K562 (cell line): ENCODE measurements around the gene CNKSR2. TPM values are rescaled to one million over a fixed set of nuclear protein-coding genes. Genes with fewer than 3 reads are reported as not detected.

Source experiments
- ATAC-seq: fragments of 200-7000 bp; cut with Tn5 transposase; 3 replicates; pipeline ENCODE4 v1.9.1; 2020; ENCODE audit warnings: moderate library complexity
- BruUV-seq: library from RNA; stranded (reverse); fragments of 400-500 nt; replicated peaks from 2 replicates; lab custom pipeline; 2021; lab: Mats Ljungman, UMichigan
- CTCF ChIA-PET: fragments of 300-600 bp; formaldehyde crosslinking; extraction: SDS; loops from one replicate; lab custom pipeline; 2021; ENCODE audit warnings: low intra/inter-chr PET ratio; lab: Yijun Ruan, JAX
- POLR2A ChIA-PET: fragments of 300-600, 350-650 bp; sonication (Branson Sonifier 250); formaldehyde crosslinking; extraction: SDS; loops from one replicate; lab custom pipeline; 2021; ENCODE audit warnings: antibody characterized with exemption, inconsistent platforms; lab: Yijun Ruan, JAX
- DNase-seq, 4 experiments: peaks; one replicate each; pipeline versions ENCODE4 v3.0.0 to v3.0.0-alpha.2; 2011 to 2018; ENCODE audit warnings: low spot score in 3 of 4, mixed read lengths in 3 of 4; ENCODE audit errors: extremely low read depth in 1 of 4
- FAIRE-seq: peaks from 2 replicates; lab custom pipeline; 2011; peaks lifted over from hg19 to GRCh38; lab: Jason Lieb, UNC
- H2AFZ ChIP-seq: 2 replicates; pipeline ENCODE4 v1.6.0; 2011; ENCODE audit warnings: low read depth, low read length, control low read depth, inconsistent platforms
- H3K27ac ChIP-seq: fragments of 200-600 bp; 3 replicates; pipeline ENCODE4 v1.8.0; 2011; ENCODE audit warnings: low read depth, mild to moderate bottlenecking, control low read depth, inconsistent platforms, low read length, moderate library complexity, mixed read lengths; ENCODE audit errors: extremely low read depth
- H3K27me3 ChIP-seq, 2 experiments: fragments of 300-600 bp in 1 of 2; 2 replicates in 1 of 2; 3 replicates in 1 of 2; pipeline versions ENCODE4 v1.6.0 to v1.8.0; 2011; ENCODE audit warnings: inconsistent platforms in 2 of 2, low read length in 2 of 2, mild to moderate bottlenecking in 1 of 2, mixed read lengths in 1 of 2, moderate library complexity in 1 of 2; ENCODE audit not compliant: control insufficient read depth in 2 of 2, insufficient read depth in 2 of 2
- H3K36me3 ChIP-seq: fragments of 300-600 bp; 3 replicates; pipeline ENCODE4 v1.8.0; 2011; ENCODE audit warnings: mild to moderate bottlenecking, low read length, inconsistent platforms; ENCODE audit not compliant: control insufficient read depth, insufficient read depth
- H3K4me1 ChIP-seq, 2 experiments: fragments of 200-600 bp in 1 of 2; replicated peaks in 1 of 2; 2 replicates in 1 of 2; 3 replicates in 1 of 2; pipeline versions ENCODE4 v1.5.1 to v1.8.0; 2011; ENCODE audit warnings: inconsistent platforms in 2 of 2, low read length in 2 of 2, mild to moderate bottlenecking in 1 of 2, mixed read lengths in 1 of 2, moderate library complexity in 1 of 2; ENCODE audit not compliant: control insufficient read depth in 2 of 2, insufficient read depth in 2 of 2
- H3K4me2 ChIP-seq: 2 replicates; pipeline ENCODE4 v1.6.1; 2011; ENCODE audit warnings: low read length, control low read depth, inconsistent platforms, mixed read lengths; ENCODE audit not compliant: insufficient read depth
- H3K4me3 ChIP-seq: fragments of 200-600 bp; sonication (generic), shearing (Covaris generic); 2 replicates; pipeline ENCODE4 v1.5.1; 2016; ENCODE audit warnings: control low read depth, inconsistent platforms
- H3K79me2 ChIP-seq: fragments of 200-600 bp; 3 replicates; pipeline ENCODE4 v1.8.0; 2011; ENCODE audit warnings: low read length, inconsistent platforms; ENCODE audit not compliant: control insufficient read depth, insufficient read depth
- H3K9ac ChIP-seq, 2 experiments: 2 replicates each; pipeline versions ENCODE4 v1.6.0 to v1.6.1; 2011; ENCODE audit warnings: low read depth in 2 of 2, low read length in 2 of 2, control low read depth in 1 of 2, inconsistent platforms in 1 of 2, mild to moderate bottlenecking in 1 of 2, mixed read lengths in 1 of 2; ENCODE audit not compliant: insufficient read depth in 1 of 2
- H3K9me1 ChIP-seq: one replicate; pipeline ENCODE4 v1.6.0; 2011; ENCODE audit warnings: inconsistent platforms, mild to moderate bottlenecking, low read length, moderate library complexity; ENCODE audit not compliant: control insufficient read depth, insufficient read depth
- H3K9me3 ChIP-seq: replicated peaks from 2 replicates; pipeline ENCODE4 v1.5.1; 2011; ENCODE audit warnings: low read depth, low read length, inconsistent platforms; ENCODE audit not compliant: control insufficient read depth, insufficient read depth
- H4K20me1 ChIP-seq: replicated peaks from 2 replicates; pipeline ENCODE4 v1.6.1; 2011; ENCODE audit warnings: low read length, inconsistent platforms, mixed read lengths; ENCODE audit not compliant: control insufficient read depth, insufficient read depth
- ARNT ChIP-seq, 2 experiments: fragments of 450-650 bp; IDR thresholded peaks; 2 replicates each; pipeline ENCODE4 v1.6.1; 2016; ENCODE audit warnings: mild to moderate bottlenecking in 1 of 2
- DNMT1 ChIP-seq: fragments of 450-650 bp; IDR thresholded peaks from 2 replicates; pipeline ENCODE4 v1.6.1; 2016; ENCODE audit warnings: antibody characterized with exemption, mild to moderate bottlenecking
- EZH2 ChIP-seq: IDR thresholded peaks from 2 replicates; pipeline ENCODE4 v1.6.1; 2012; ENCODE audit warnings: low read depth, mild to moderate bottlenecking, inconsistent platforms, low read length, borderline replicate concordance
- IFI16 ChIP-seq: fragments of 250-450 bp; sonication (Bioruptor Pico); IDR thresholded peaks from 2 replicates; pipeline ENCODE4 v2.1.2; 2022; ENCODE audit warnings: mild to moderate bottlenecking, inconsistent platforms
- MAFG ChIP-seq: fragments of 450-650 bp; conservative IDR thresholded peaks from 2 replicates; pipeline ENCODE4 v1.6.1; 2016; ENCODE audit warnings: missing genetic modification characterization, missing compliant biosample characterization
- MCM5 ChIP-seq: fragments of 450-650 bp; IDR thresholded peaks from 2 replicates; pipeline ENCODE4 v1.6.1; 2016; ENCODE audit warnings: low read depth
- NEUROD1 ChIP-seq: fragments of 150-350 bp; IDR thresholded peaks from 2 replicates; pipeline ENCODE4 v1.6.1; 2014; ENCODE audit warnings: borderline replicate concordance, low read length, low read depth; ENCODE audit not compliant: partially characterized antibody
- NFE2 ChIP-seq: IDR thresholded peaks from 2 replicates; pipeline ENCODE4 v1.6.1; 2014; ENCODE audit warnings: antibody characterized with exemption, low read depth
- PRMT5 ChIP-seq: sonication (generic); formaldehyde crosslinking; IDR thresholded peaks from 2 replicates; pipeline ENCODE4 v1.5.0; 2020; ENCODE audit warnings: missing genetic modification reagents
- SREBF2 ChIP-seq: sonication (generic); formaldehyde crosslinking; IDR thresholded peaks from 2 replicates; pipeline ENCODE4 v1.4.0; 2020; ENCODE audit warnings: mild to moderate bottlenecking, missing genetic modification reagents
- ZNF408 ChIP-seq: fragments of 250-450 bp; sonication (Bioruptor Pico); IDR thresholded peaks from 2 replicates; pipeline ENCODE4 v1.4.0; 2020; ENCODE audit warnings: low read depth, mild to moderate bottlenecking, moderate library complexity
- ZNF589 ChIP-seq: fragments of 200-800 bp; sonication (Bioruptor generic); IDR thresholded peaks from 2 replicates; pipeline ENCODE4 v1.6.1; 2016; ENCODE audit warnings: low read depth, missing genetic modification characterization, missing compliant biosample characterization
- WGBS: fragments of 100-300 bp; shearing (Covaris generic); methylation state at CpG from one replicate; pipeline ENCODE4 v1.1.6; 2016; ENCODE audit warnings: low coverage, mixed read lengths; ENCODE audit not compliant: insufficient coverage; ENCODE audit errors: missing lambda C conversion rate; 5-methylcytosine and 5-hydroxymethylcytosine counted together
- in situ Hi-C: fragments of 300-500 bp; cut with MboI; formaldehyde crosslinking; loops from 4 replicates; pipeline ENCODE4 v1.15.0; 2018; ENCODE audit warnings: inconsistent platforms, mixed read lengths
- intact Hi-C: fragments of 100-400 bp; cut with micrococcal nuclease; formaldehyde crosslinking; loops from 2 replicates; pipeline ENCODE4 v1.14.2; 2022
- polyA plus RNA-seq, 8 experiments: library from polyadenylated mRNA; depleted of rRNA in 4 of 8; stranded (reverse) in 5 of 8; unstranded in 3 of 8; fragments of >200 nt; fragmentation: Nextera tagmentation in 2 of 8; fragmentation: Illumina TruSeq in 1 of 8; extraction: Ambion mirVana in 2 of 8; extraction: Trizol in 1 of 8; gene quantifications; 2 replicates each; pipeline versions ENCODE4 v1.2.1 to v1.2.3, GENCODE V29; 2011 to 2014; ENCODE audit warnings: inconsistent platforms in 1 of 8, missing spikeins in 1 of 8
- total RNA-seq, 7 experiments: library from RNA; depleted of rRNA in 6 of 7; stranded (reverse); fragments of >200 nt in 6 of 7; fragmentation: Illumina TruSeq in 2 of 7; extraction: Trizol in 2 of 7; gene quantifications; 2 replicates each; pipeline versions ENCODE4 v1.2.1 to v1.2.3, GENCODE V29; 2011 to 2021; ENCODE audit warnings: low replicate concordance in 1 of 7
- TF ChIP-seq, protein P1 (sequence below): sonication (generic); formaldehyde crosslinking; IDR thresholded peaks from 2 replicates; pipeline ENCODE4 v1.8.1; 2023; ENCODE audit warnings: mild to moderate bottlenecking, missing genetic modification reagents
- TF ChIP-seq, protein P2 (sequence below), 2 experiments: fragments of 450-650 bp; conservative IDR thresholded peaks; 2 replicates each; pipeline ENCODE4 v1.6.1; 2017; ENCODE audit warnings: mild to moderate bottlenecking in 2 of 2, moderate library complexity in 2 of 2
- TF ChIP-seq, protein P3 (sequence below): fragments of 450-650 bp; IDR thresholded peaks from 2 replicates; pipeline ENCODE4 v1.6.1; 2016; ENCODE audit warnings: antibody characterized with exemption
- TF ChIP-seq, protein P4 (sequence below): fragments of 450-650 bp; IDR thresholded peaks from 2 replicates; pipeline ENCODE4 v1.6.1; 2017; ENCODE audit warnings: antibody characterized with exemption

The CNKSR2 gene
- total and polyA plus RNA-seq, 9 of the 15 experiments (the other 6 are each of a cell fraction or from before 2014, with no cell fraction given) = not detected

DNA sequence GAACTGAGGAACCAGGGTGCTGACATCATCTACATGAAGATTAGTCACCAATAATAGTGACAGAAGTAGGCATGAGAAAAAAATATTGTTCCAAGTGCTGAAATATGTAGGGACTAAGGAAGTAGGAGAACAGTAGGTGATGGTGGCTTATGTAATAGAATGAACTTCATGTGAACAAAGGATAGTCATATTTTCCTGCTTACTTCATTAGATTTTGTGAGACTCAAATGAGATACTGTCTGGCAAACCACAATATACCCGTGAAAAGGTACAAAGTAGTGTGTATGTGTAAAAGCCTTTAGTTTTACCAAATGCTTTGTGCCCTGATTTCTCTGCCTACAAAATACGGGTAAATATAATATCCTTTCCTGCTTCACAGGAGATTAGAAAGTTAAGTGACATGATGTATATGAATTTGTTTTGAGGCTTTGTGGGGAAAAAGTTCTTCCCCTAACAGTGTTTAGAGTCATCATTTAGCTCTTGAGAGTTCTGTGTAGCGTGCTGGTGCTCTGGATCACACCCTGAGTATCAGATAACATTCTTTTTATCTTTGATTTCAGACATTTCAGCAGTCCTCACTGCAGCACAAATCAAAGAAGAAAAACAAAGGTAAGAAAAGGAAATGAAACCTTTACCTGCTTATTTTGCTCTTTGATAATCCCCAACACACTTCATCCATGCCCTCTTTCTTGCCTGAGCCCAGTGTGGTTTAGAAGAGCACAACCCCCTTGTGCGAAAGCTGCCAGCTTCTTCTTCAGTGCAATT, 216.0 kb downstream of the CNKSR2 start:
- ATAC-seq = no peak
- no TSS peak for BruUV-seq
- FAIRE-seq = no peak
- ChIA-PET CTCF (no interaction called here), POLR2A (no interaction called here)
- Histone ChIP-seq H3K4me3 (no peak overlapping the region), H3K79me2 (no peaks in the 10 kb centered on the region), H3K9me1 (no peaks in the 10 kb centered on the region), H2AFZ (no peak overlapping the region), H3K9me3 (no peaks in the 10 kb centered on the region), H3K27ac (no peak overlapping the region), H3K9ac (no peak overlapping the region), H3K36me3 (no peaks in the 10 kb centered on the region), H3K4me2 (no peak overlapping the region), H3K4me1 (no peaks in the 10 kb centered on the region), H3K27me3 (no peaks in the 10 kb centered on the region), H4K20me1 (no peaks in the 10 kb centered on the region)
- no peak for DNase-seq
- 0% methylated on average over 4 of the region's 4 CpGs for WGBS
- in situ Hi-C loops = no loop called here
- TF ChIP-seq ZNF408 (CRISPR knock-in tag) = no peak
- TF ChIP-seq, protein P1, sequence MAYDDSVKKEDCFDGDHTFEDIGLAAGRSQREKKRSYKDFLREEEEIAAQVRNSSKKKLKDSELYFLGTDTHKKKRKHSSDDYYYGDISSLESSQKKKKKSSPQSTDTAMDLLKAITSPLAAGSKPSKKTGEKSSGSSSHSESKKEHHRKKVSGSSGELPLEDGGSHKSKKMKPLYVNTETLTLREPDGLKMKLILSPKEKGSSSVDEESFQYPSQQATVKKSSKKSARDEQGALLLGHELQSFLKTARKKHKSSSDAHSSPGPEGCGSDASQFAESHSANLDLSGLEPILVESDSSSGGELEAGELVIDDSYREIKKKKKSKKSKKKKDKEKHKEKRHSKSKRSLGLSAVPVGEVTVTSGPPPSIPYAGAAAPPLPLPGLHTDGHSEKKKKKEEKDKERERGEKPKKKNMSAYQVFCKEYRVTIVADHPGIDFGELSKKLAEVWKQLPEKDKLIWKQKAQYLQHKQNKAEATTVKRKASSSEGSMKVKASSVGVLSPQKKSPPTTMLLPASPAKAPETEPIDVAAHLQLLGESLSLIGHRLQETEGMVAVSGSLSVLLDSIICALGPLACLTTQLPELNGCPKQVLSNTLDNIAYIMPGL = no peak
- no peak for TF ChIP-seq DNMT1
- no peak for TF ChIP-seq NFE2
- no peak for TF ChIP-seq ZNF589 (CRISPR knock-in tag)
- TF ChIP-seq SREBF2 = no peak
- TF ChIP-seq, protein P2, sequence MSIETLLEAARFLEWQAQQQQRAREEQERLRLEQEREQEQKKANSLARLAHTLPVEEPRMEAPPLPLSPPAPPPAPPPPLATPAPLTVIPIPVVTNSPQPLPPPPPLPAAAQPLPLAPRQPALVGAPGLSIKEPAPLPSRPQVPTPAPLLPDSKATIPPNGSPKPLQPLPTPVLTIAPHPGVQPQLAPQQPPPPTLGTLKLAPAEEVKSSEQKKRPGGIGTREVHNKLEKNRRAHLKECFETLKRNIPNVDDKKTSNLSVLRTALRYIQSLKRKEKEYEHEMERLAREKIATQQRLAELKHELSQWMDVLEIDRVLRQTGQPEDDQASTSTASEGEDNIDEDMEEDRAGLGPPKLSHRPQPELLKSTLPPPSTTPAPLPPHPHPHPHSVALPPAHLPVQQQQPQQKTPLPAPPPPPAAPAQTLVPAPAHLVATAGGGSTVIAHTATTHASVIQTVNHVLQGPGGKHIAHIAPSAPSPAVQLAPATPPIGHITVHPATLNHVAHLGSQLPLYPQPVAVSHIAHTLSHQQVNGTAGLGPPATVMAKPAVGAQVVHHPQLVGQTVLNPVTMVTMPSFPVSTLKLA (conservative IDR thresholded peaks at IDR 0.05) = no peak
- no peak for TF ChIP-seq NEUROD1
- TF ChIP-seq, protein P3, sequence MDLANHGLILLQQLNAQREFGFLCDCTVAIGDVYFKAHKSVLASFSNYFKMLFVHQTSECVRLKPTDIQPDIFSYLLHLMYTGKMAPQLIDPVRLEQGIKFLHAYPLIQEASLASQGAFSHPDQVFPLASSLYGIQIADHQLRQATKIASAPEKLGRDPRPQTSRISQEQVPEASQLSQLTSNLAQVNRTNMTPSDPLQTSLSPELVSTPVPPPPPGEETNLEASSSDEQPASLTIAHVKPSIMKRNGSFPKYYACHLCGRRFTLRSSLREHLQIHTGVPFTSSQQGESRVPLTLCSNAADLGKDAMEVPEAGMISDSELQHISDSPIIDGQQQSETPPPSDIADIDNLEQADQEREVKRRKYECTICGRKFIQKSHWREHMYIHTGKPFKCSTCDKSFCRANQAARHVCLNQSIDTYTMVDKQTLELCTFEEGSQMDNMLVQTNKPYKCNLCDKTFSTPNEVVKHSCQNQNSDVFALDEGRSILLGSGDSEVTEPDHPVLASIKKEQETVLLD = no peak
- TF ChIP-seq ARNT (IDR thresholded peaks at IDR 0.05) = no peak
- TF ChIP-seq MCM5 = no peak
- no peak for TF ChIP-seq PRMT5
- no peak for TF ChIP-seq MAFG (tag)
- no peak for TF ChIP-seq EZH2
- TF ChIP-seq, protein P4, sequence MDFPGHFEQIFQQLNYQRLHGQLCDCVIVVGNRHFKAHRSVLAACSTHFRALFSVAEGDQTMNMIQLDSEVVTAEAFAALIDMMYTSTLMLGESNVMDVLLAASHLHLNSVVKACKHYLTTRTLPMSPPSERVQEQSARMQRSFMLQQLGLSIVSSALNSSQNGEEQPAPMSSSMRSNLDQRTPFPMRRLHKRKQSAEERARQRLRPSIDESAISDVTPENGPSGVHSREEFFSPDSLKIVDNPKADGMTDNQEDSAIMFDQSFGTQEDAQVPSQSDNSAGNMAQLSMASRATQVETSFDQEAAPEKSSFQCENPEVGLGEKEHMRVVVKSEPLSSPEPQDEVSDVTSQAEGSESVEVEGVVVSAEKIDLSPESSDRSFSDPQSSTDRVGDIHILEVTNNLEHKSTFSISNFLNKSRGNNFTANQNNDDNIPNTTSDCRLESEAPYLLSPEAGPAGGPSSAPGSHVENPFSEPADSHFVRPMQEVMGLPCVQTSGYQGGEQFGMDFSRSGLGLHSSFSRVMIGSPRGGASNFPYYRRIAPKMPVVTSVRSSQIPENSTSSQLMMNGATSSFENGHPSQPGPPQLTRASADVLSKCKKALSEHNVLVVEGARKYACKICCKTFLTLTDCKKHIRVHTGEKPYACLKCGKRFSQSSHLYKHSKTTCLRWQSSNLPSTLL = no peak
- no peak for TF ChIP-seq IFI16 (CRISPR knock-in tag)
- intact Hi-C loops = no loop called here
